AG04450 (cell line): ENCODE measurements around the gene CCDC141. TPM values are rescaled to one million over a fixed set of nuclear protein-coding genes. Genes with fewer than 3 reads are reported as not detected.

Source experiments
- CTCF ChIA-PET: fragments of 300-600, 350-600 bp; formaldehyde crosslinking; extraction: SDS; loops from one replicate; lab custom pipeline; 2022; ENCODE audit warnings: antibody characterized with exemption, inconsistent platforms; lab: Charles Lee
- POLR2A ChIA-PET: fragments of 350-600 bp; formaldehyde crosslinking; extraction: SDS; loops from one replicate; lab custom pipeline; 2021; ENCODE audit warnings: antibody characterized with exemption, inconsistent platforms; lab: Yijun Ruan, JAX
- DNase-seq: peaks from one replicate; pipeline ENCODE4 v3.0.0-alpha.2; 2011; ENCODE audit warnings: low read depth, low spot score
- H3K27ac ChIP-seq: one replicate; pipeline ENCODE4 v1.5.1; 2012; ENCODE audit warnings: low read depth, low read length, control low read depth
- H3K27me3 ChIP-seq: one replicate; pipeline ENCODE4 v1.6.0; 2012; ENCODE audit warnings: low read length; ENCODE audit not compliant: control insufficient read depth, insufficient read depth
- H3K4me3 ChIP-seq: 2 replicates; pipeline ENCODE4 v1.5.1; 2011; ENCODE audit warnings: mild to moderate bottlenecking, low read depth, low read length, control low read depth
- H3K9me3 ChIP-seq: 2 replicates; pipeline ENCODE4 v1.5.1; 2012; ENCODE audit warnings: low read length; ENCODE audit not compliant: control insufficient read depth, insufficient read depth
- CTCF ChIP-seq: IDR thresholded peaks from 2 replicates; pipeline ENCODE4 v1.5.1; 2011; ENCODE audit warnings: low read depth, low read length, control low read depth, inconsistent platforms
- polyA plus RNA-seq: library from polyadenylated mRNA; depleted of rRNA; stranded (reverse); fragments of >200 nt; gene quantifications from 2 replicates; pipeline ENCODE4 v1.2.3, GENCODE V29; 2011

The CCDC141 gene
- polyA plus RNA-seq, 1 experiment, result not detected

GRCh38 chr2:178980815-178981214, 69.1 kb downstream of the CCDC141 start:
- H3K4me3 ChIP-seq, result no peak overlapping the region
- DNase-seq, result no peak
- no peaks in the 10 kb centered on the region for H3K9me3 ChIP-seq
- no peak overlapping the region for H3K27ac ChIP-seq
- CTCF ChIA-PET, result no interaction called here
- POLR2A ChIA-PET, result no interaction called here
- TF ChIP-seq CTCF, result no peak
- H3K27me3 ChIP-seq, result no peaks in the 10 kb centered on the region

- Histone ChIP-seq H3K4me3 (no peak overlapping the region), H3K27me3 (no peaks in the 10 kb centered on the region), H3K27ac (no peak overlapping the region), H3K9me3 (no peaks in the 10 kb centered on the region)
- POLR2A ChIA-PET, result no interaction called here
- no peak for DNase-seq
- CTCF ChIA-PET, result no interaction called here
- TF ChIP-seq CTCF, result no peak
Measured at GRCh38 chr2:178978667-178979066, 71.3 kb downstream of the CCDC141 start.

- no peak overlapping the region for H3K27ac ChIP-seq
- H3K27me3 ChIP-seq, result no peaks in the 10 kb centered on the region
- no peak for TF ChIP-seq CTCF
- H3K9me3 ChIP-seq, result no peaks in the 10 kb centered on the region
- ChIA-PET CTCF (no interaction called here), POLR2A (no interaction called here)
- H3K4me3 ChIP-seq, result no peak overlapping the region
- no peak for DNase-seq
Measured at GRCh38 chr2:178976351-178976750, 73.6 kb downstream of the CCDC141 start.

GRCh38 chr2:178962805-178963433, 87.0 kb downstream of the CCDC141 start:
- H3K4me3 ChIP-seq, result no peak overlapping the region
- DNase-seq, result no peak
- H3K9me3 ChIP-seq, result no peaks in the 10 kb centered on the region
- no peaks in the 10 kb centered on the region for H3K27me3 ChIP-seq
- TF ChIP-seq CTCF, result no peak
- H3K27ac ChIP-seq, result no peak overlapping the region
- ChIA-PET CTCF (no interaction called here), POLR2A (interaction anchor here (0.7 kb wide), 1 partner anchor 198 kb away, joined by 3 read pairs; no protein-coding TSS in a partner anchor)

GRCh38 chr2:178962152-178962551, 87.8 kb downstream of the CCDC141 start:
- no peaks in the 10 kb centered on the region for H3K27me3 ChIP-seq
- ChIA-PET POLR2A (no interaction called here), CTCF (no interaction called here)

More at GRCh38 chr2:178962152-178962551, 87.8 kb downstream of the CCDC141 start:
- Histone ChIP-seq H3K4me3 (no peak overlapping the region), H3K9me3 (no peaks in the 10 kb centered on the region), H3K27ac (no peak overlapping the region)
- no peak for DNase-seq
- TF ChIP-seq CTCF, result no peak
